OCI-LY7 (cell line): Measurements from ENCODE around the gene SORCS3. TPM values are rescaled to one million over a fixed set of nuclear protein-coding genes. Genes with fewer than 3 reads are reported as not detected.

Source experiments
- BruUV-seq: library from RNA; stranded (reverse); fragments of 400-500 nt; replicated peaks from 2 replicates; lab custom pipeline; 2021; lab: Mats Ljungman, UMichigan
- CTCF ChIA-PET: fragments of 300-600 bp; sonication (Branson Sonifier 250); formaldehyde crosslinking; loops from one replicate; lab custom pipeline; 2022; ENCODE audit warnings: antibody characterized with exemption; ENCODE audit not compliant: unreplicated experiment; lab: Charles Lee
- POLR2A ChIA-PET: fragments of 300-600 bp; sonication (Branson Sonifier 250); formaldehyde crosslinking; loops from one replicate; lab custom pipeline; 2022; ENCODE audit warnings: antibody characterized with exemption; lab: Charles Lee
- DNase-seq: peaks from one replicate; pipeline ENCODE4 v3.0.0-alpha.2; 2015; ENCODE audit warnings: low spot score
- H2AFZ ChIP-seq: fragments of 200-600 bp; sonication (generic), shearing (Covaris generic); 2 replicates; pipeline ENCODE4 v1.6.1; 2014; ENCODE audit warnings: mild to moderate bottlenecking, antibody characterized with exemption, low read length, moderate library complexity
- H3K27ac ChIP-seq: fragments of 200-600 bp; sonication (generic); 2 replicates; pipeline ENCODE4 v1.5.1; 2014; ENCODE audit warnings: mixed run types, low read depth, mild to moderate bottlenecking, moderate library complexity, low read length, inconsistent platforms; ENCODE audit not compliant: poor library complexity, severe bottlenecking
- H3K36me3 ChIP-seq: fragments of 200-600 bp; sonication (generic); 2 replicates; pipeline ENCODE4 v1.6.1; 2014; ENCODE audit warnings: mild to moderate bottlenecking, antibody characterized with exemption, low read length, moderate library complexity, mixed read lengths; ENCODE audit not compliant: insufficient read depth
- H3K4me1 ChIP-seq: fragments of 200-600 bp; sonication (generic); 2 replicates; pipeline ENCODE4 v1.5.1; 2014; ENCODE audit warnings: mild to moderate bottlenecking, low read length; ENCODE audit not compliant: insufficient read depth, poor library complexity, severe bottlenecking
- H3K4me2 ChIP-seq: fragments of 200-600 bp; sonication (generic); 2 replicates; pipeline ENCODE4 v1.6.1; 2014; ENCODE audit warnings: mild to moderate bottlenecking, low read length
- H3K4me3 ChIP-seq: fragments of 200-600 bp; sonication (generic); 2 replicates; pipeline ENCODE4 v1.5.1; 2014; ENCODE audit warnings: mild to moderate bottlenecking, low read depth, low read length; ENCODE audit not compliant: poor library complexity, severe bottlenecking
- H3K79me2 ChIP-seq: fragments of 200-600 bp; sonication (generic); 2 replicates; pipeline ENCODE4 v1.6.1; 2016; ENCODE audit warnings: low read depth, mild to moderate bottlenecking, low read length, moderate library complexity, mixed read lengths; ENCODE audit not compliant: insufficient read depth
- H3K9me2 ChIP-seq: fragments of 200-600 bp; sonication (generic); 2 replicates; pipeline ENCODE4 v1.6.1; 2016; ENCODE audit warnings: mild to moderate bottlenecking, low read length, mixed read lengths; ENCODE audit not compliant: insufficient read depth
- H3K9me3 ChIP-seq: fragments of 200-600 bp; sonication (generic); 2 replicates; pipeline ENCODE4 v1.6.1; 2014; ENCODE audit warnings: mild to moderate bottlenecking, mixed run types, low read length, mixed read lengths
- H4K20me1 ChIP-seq: fragments of 200-600 bp; sonication (generic); 2 replicates; pipeline ENCODE4 v1.6.1; 2014; ENCODE audit warnings: mild to moderate bottlenecking, antibody characterized with exemption, low read length, moderate library complexity, mixed read lengths; ENCODE audit not compliant: insufficient read depth
- EZH2phosphoT487 ChIP-seq: fragments of 200-600 bp; sonication (generic); IDR thresholded peaks from 2 replicates; pipeline ENCODE4 v1.6.1; 2018; ENCODE audit warnings: low read depth, borderline replicate concordance, mild to moderate bottlenecking, mixed run types, antibody characterized with exemption, low read length, moderate library complexity, mixed read lengths
- intact Hi-C: fragments of 100-400 bp; cut with micrococcal nuclease; formaldehyde crosslinking; loops from one replicate; pipeline ENCODE4 v1.10.0; 2022; ENCODE audit not compliant: unreplicated experiment
- total RNA-seq, 2 experiments: library from RNA; depleted of rRNA in 1 of 2; stranded (reverse); fragments of >200 nt in 1 of 2; shearing (Covaris generic) in 1 of 2; gene quantifications; 2 replicates each; pipeline ENCODE4 v1.2.3, GENCODE V29; 2014 to 2022
- TF ChIP-seq, protein P1 (sequence below): fragments of 200-600 bp; sonication (generic); conservative IDR thresholded peaks from 2 replicates; pipeline ENCODE4 v1.5.1; 2014; ENCODE audit warnings: mild to moderate bottlenecking, antibody characterized with exemption, low read length, moderate library complexity, mixed read lengths

Gene SORCS3
- total RNA-seq, 2 experiments from 2014 or later = not detected

DNA sequence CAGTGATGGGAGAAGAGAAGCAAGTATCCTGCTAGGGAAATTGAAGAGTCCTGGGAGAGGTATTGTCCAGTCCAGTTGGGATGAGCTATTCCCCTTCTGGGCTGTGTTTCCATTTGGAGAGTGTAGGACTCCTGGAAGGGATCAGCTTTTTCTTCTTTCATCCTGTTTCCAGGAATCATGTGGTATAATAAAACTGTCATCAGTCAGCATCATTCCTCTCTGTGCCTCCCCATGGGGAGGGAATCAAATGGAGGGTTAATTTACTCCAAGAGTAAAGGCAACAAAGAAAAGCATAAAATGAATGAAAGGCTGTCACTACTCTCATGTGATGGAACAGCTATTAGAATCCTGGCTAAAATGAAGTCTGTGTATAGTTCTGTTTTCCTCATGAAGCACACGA lies 429.9 kb downstream of the SORCS3 start:
- H3K36me3 ChIP-seq = no peaks in the 10 kb centered on the region
- H3K9me3 ChIP-seq = no peaks in the 10 kb centered on the region
- no peak overlapping the region for H3K27ac ChIP-seq
- H3K4me3 ChIP-seq = no peak overlapping the region
- no TSS peak for BruUV-seq
- POLR2A ChIA-PET = no interaction called here
- H3K79me2 ChIP-seq = no peaks in the 10 kb centered on the region
- H4K20me1 ChIP-seq = no peaks in the 10 kb centered on the region
- DNase-seq = no peak
- H2AFZ ChIP-seq = no peak overlapping the region
- CTCF ChIA-PET = no interaction called here
- intact Hi-C loops = no loop called here
- H3K4me2 ChIP-seq = no peak overlapping the region
- no peaks in the 10 kb centered on the region for H3K9me2 ChIP-seq
- no peaks in the 10 kb centered on the region for H3K4me1 ChIP-seq
- TF ChIP-seq, protein P1, sequence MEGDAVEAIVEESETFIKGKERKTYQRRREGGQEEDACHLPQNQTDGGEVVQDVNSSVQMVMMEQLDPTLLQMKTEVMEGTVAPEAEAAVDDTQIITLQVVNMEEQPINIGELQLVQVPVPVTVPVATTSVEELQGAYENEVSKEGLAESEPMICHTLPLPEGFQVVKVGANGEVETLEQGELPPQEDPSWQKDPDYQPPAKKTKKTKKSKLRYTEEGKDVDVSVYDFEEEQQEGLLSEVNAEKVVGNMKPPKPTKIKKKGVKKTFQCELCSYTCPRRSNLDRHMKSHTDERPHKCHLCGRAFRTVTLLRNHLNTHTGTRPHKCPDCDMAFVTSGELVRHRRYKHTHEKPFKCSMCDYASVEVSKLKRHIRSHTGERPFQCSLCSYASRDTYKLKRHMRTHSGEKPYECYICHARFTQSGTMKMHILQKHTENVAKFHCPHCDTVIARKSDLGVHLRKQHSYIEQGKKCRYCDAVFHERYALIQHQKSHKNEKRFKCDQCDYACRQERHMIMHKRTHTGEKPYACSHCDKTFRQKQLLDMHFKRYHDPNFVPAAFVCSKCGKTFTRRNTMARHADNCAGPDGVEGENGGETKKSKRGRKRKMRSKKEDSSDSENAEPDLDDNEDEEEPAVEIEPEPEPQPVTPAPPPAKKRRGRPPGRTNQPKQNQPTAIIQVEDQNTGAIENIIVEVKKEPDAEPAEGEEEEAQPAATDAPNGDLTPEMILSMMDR = no peak
- no peak for TF ChIP-seq EZH2phosphoT487

DNA sequence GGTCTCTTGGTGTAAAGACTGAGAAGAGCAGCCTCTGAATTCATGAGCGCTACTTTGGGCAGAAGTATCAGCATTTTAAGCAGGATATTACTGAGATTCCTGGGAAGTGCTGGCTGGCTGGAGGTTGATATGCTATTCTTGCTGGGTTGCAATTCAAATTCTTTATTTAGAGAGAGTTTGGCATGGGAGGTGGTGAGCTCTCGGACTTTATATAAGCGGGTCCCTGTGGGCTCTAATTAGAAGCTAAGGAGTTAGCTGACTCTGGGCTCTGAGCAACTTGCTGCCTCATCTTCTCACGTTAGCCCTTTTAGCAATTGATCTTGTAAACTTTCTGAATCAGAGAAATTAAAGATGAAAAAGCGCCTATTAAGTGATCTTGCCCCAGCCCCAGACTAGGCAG lies 430.9 kb downstream of the SORCS3 start:
- TF ChIP-seq EZH2phosphoT487 = no peak
- TF ChIP-seq, protein P1 = no peak
- no TSS peak for BruUV-seq
- intact Hi-C loops = no loop called here
- ChIA-PET CTCF (no interaction called here), POLR2A (interaction anchor here (0.6 kb wide), 1 partner anchor 223 kb away, joined by 3 read pairs; no protein-coding TSS in a partner anchor)
- no peak for DNase-seq
- Histone ChIP-seq H3K9me2 (no peaks in the 10 kb centered on the region), H3K4me1 (no peaks in the 10 kb centered on the region), H3K27ac (no peak overlapping the region), H3K79me2 (no peaks in the 10 kb centered on the region), H3K4me2 (no peak overlapping the region), H3K36me3 (no peaks in the 10 kb centered on the region), H2AFZ (no peak overlapping the region), H3K4me3 (no peak overlapping the region), H3K9me3 (no peaks in the 10 kb centered on the region), H4K20me1 (no peaks in the 10 kb centered on the region)

DNA sequence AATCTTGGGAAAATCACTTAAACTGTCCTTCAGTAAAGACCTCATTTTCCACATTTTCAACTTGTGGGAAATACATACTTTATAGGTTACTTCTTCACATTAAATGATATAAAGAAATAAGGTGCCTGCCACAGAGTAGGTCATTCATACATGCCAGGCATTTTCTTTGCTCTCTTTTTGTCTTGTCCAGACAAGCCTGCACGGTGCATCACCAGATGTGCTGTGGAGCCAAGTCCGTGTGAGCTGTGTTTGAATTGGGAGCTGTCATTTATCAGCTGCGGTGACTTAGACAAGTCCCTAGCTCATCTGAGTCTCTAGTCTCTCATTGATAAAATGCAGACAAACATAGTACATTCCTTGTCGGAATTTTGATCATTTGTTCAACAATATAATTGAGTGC lies 432.9 kb downstream of the SORCS3 start:
- TF ChIP-seq EZH2phosphoT487 = no peak
- TF ChIP-seq, protein P1 = no peak
- intact Hi-C loops = no loop called here
- Histone ChIP-seq H3K9me2 (no peaks in the 10 kb centered on the region), H3K79me2 (no peaks in the 10 kb centered on the region), H3K4me3 (no peak overlapping the region), H3K4me1 (no peaks in the 10 kb centered on the region), H3K36me3 (no peaks in the 10 kb centered on the region), H3K27ac (no peak overlapping the region), H4K20me1 (no peaks in the 10 kb centered on the region), H3K4me2 (no peak overlapping the region), H2AFZ (no peak overlapping the region), H3K9me3 (no peaks in the 10 kb centered on the region)
- ChIA-PET CTCF (no interaction called here), POLR2A (no interaction called here)
- DNase-seq = no peak
- no TSS peak for BruUV-seq
